PFSK-1 (cell line): ENCODE measurements around the gene RHOA.

Experiments used
- FOXP2 ChIP-seq: optimal IDR thresholded peaks from 2 replicates; pipeline ENCODE3; 2011; ENCODE audit warnings: borderline replicate concordance, control low read depth, inconsistent platforms; ENCODE audit not compliant: insufficient read depth; ENCODE audit errors: extremely low read length, extremely low read depth
- POLR2AphosphoS5 ChIP-seq: IDR thresholded peaks from 2 replicates; pipeline ENCODE4 v1.6.1; 2012; ENCODE audit warnings: low read depth, mild to moderate bottlenecking, control low read depth, low read length, moderate library complexity
- REST ChIP-seq, 2 experiments: IDR thresholded peaks; 2 replicates each; pipeline versions ENCODE4 v1.6.1 to v1.8.0; 2011 to 2012; ENCODE audit warnings: low read depth in 2 of 2, low read length in 2 of 2, control low read depth in 1 of 2, inconsistent platforms in 1 of 2, mild to moderate bottlenecking in 1 of 2, moderate library complexity in 1 of 2; ENCODE audit not compliant: insufficient read depth in 1 of 2
- SIN3A ChIP-seq: IDR thresholded peaks from 2 replicates; pipeline ENCODE4 v1.6.1; 2012; ENCODE audit warnings: mild to moderate bottlenecking, low read length, moderate library complexity, borderline replicate concordance; ENCODE audit not compliant: insufficient read depth
- TAF1 ChIP-seq: IDR thresholded peaks from 2 replicates; pipeline ENCODE4 v1.6.1; 2012; ENCODE audit warnings: low read length, control low read depth, borderline replicate concordance; ENCODE audit not compliant: insufficient read depth

RHOA gene

GRCh38 chr3:49399461-49399860, 12.3 kb downstream of the RHOA start:
- TF ChIP-seq SIN3A (no peak), TAF1 (no peak), REST (IDR thresholded peaks at IDR 0.05; ENCODE audit: insufficient read depth in 1 of 2, low read depth in 2 of 2, low read length in 2 of 2) (no peak), FOXP2 (no peak), POLR2AphosphoS5 (no peak)

- TF ChIP-seq FOXP2: no peak
- TF ChIP-seq SIN3A: no peak
- no peak for TF ChIP-seq TAF1
- TF ChIP-seq POLR2AphosphoS5: no peak
- no peak for TF ChIP-seq REST (IDR thresholded peaks at IDR 0.05; ENCODE audit: insufficient read depth in 1 of 2, low read depth in 2 of 2, low read length in 2 of 2)
Measured at GRCh38 chr3:49397470-49397869, 14.3 kb downstream of the RHOA start.

- TF ChIP-seq SIN3A (no peak), FOXP2 (no peak)
Measured at GRCh38 chr3:49389297-49389696, 22.5 kb downstream of the RHOA start.

GRCh38 chr3:49388289-49388820, 23.4 kb downstream of the RHOA start:
- no peak for TF ChIP-seq POLR2AphosphoS5

- TF ChIP-seq FOXP2 (no peak), REST (IDR thresholded peaks at IDR 0.05; ENCODE audit: insufficient read depth in 1 of 2, low read depth in 2 of 2, low read length in 2 of 2) (no peak), TAF1 (no peak), SIN3A (no peak), POLR2AphosphoS5 (no peak)
Measured at GRCh38 chr3:49387721-49388120, 24.1 kb downstream of the RHOA start.

- TF ChIP-seq POLR2AphosphoS5: no peak
- TF ChIP-seq REST (IDR thresholded peaks at IDR 0.05; ENCODE audit: insufficient read depth in 1 of 2, low read depth in 2 of 2, low read length in 2 of 2): no peak
- no peak for TF ChIP-seq SIN3A
- TF ChIP-seq TAF1: no peak
- TF ChIP-seq FOXP2: no peak
Measured at GRCh38 chr3:49386056-49386756, 25.6 kb downstream of the RHOA start.
